Esophagus (tissue), 2 donors: ENCODE measurements around the gene LMTK3. TPM values are rescaled to one million over a fixed set of nuclear protein-coding genes. Genes with fewer than 3 reads are reported as not detected.

Experiments used
- H3K27ac ChIP-seq, 2 donors: one replicate each; pipeline ENCODE4 v1.5.1; 2013; ENCODE audit warnings: low read depth in 2 of 2, mild to moderate bottlenecking in 2 of 2, inconsistent platforms in 1 of 2, low read length in 1 of 2, moderate library complexity in 1 of 2
- H3K27me3 ChIP-seq, 2 donors: one replicate each; pipeline ENCODE4 v1.6.1; 2013; ENCODE audit warnings: low read length in 2 of 2, control low read depth in 1 of 2, mild to moderate bottlenecking in 1 of 2; ENCODE audit not compliant: insufficient read depth in 2 of 2, control insufficient read depth in 1 of 2
- H3K36me3 ChIP-seq, 2 donors: one replicate each; pipeline ENCODE4 v1.6.1; 2013; ENCODE audit warnings: low read length in 1 of 2; ENCODE audit not compliant: control insufficient read depth in 2 of 2, insufficient read depth in 2 of 2
- H3K4me1 ChIP-seq, 2 donors: one replicate each; pipeline ENCODE4 v1.6.1; 2013; ENCODE audit warnings: low read length in 1 of 2; ENCODE audit not compliant: control insufficient read depth in 2 of 2, insufficient read depth in 2 of 2
- H3K4me3 ChIP-seq, 2 donors: one replicate each; pipeline ENCODE4 v1.5.1; 2013; ENCODE audit warnings: low read length in 2 of 2, mild to moderate bottlenecking in 2 of 2, low read depth in 1 of 2, moderate library complexity in 1 of 2
- H3K9me3 ChIP-seq, 2 donors: one replicate each; pipeline ENCODE4 v1.6.1; 2013; ENCODE audit warnings: mild to moderate bottlenecking in 2 of 2, low read depth in 1 of 2, low read length in 1 of 2, moderate library complexity in 1 of 2; ENCODE audit not compliant: control insufficient read depth in 2 of 2, insufficient read depth in 1 of 2
- WGBS, 2 donors: extraction: QIAGEN DNeasy Blood & Tissue Kit; methylation state at CpG; one replicate each; pipeline ENCODE4 v1.1.7; 2013; 5-methylcytosine and 5-hydroxymethylcytosine counted together
- polyA plus RNA-seq, 2 donors: library from polyadenylated mRNA; stranded (reverse); fragments of 200-250 nt; gene quantifications; one replicate each; pipeline ENCODE4 v1.2.3, GENCODE V29; 2013
- donor health status: healthy with polysubstance abuse.
- donor health status: Bipolar disorder and iron deficiency.

Gene LMTK3
- 1 to 10 TPM; 2.9 to 7.5 TPM for polyA plus RNA-seq

GRCh38 chr19:48511800-48512503 is at the start of gene LMTK3:
TSS of gene LMTK3 (minus strand) at chr19:48511835. CDS start at chr19:48511576, 259 bp downstream.
- Histone ChIP-seq H3K27me3 (peaks cover 0 to 6% of the 10 kb centered on the region in 2 donors), H3K9me3 (no peaks in the 10 kb centered on the region), H3K27ac (no peak within 1 kb of the TSS), H3K36me3 (no peaks in the 10 kb centered on the region), H3K4me1 (peaks cover 0 to 6% of the 10 kb centered on the region in 2 donors), H3K4me3 (no peak within 1 kb of the TSS)
- WGBS, 2 donors = 7 to 9% methylated on average over 28 to 32 of the region's 32 CpGs

GRCh38 chr19:48561412-48561811 is 49.8 kb upstream of the LMTK3 start:
- Histone ChIP-seq H3K9me3 (no peaks in the 10 kb centered on the region), H3K27me3 (no peaks in the 10 kb centered on the region), H3K27ac (peak overlapping the region in 1 of 2 donors; percentile 24), H3K36me3 (peaks cover 0 to 2% of the 10 kb centered on the region in 2 donors), H3K4me1 (peaks cover 0 to 4% of the 10 kb centered on the region in 2 donors), H3K4me3 (no peak overlapping the region)
- WGBS, 2 donors = 67 to 72% methylated on average over 11 of the region's 11 CpGs

GRCh38 chr19:48560095-48560530 is 48.5 kb upstream of the LMTK3 start:
- WGBS, 2 donors = 82 to 83% methylated on average over 6 of the region's 6 CpGs
- Histone ChIP-seq H3K27ac (no peak overlapping the region), H3K36me3 (peaks cover 0 to 2% of the 10 kb centered on the region in 2 donors), H3K4me1 (peaks cover 0 to 6% of the 10 kb centered on the region in 2 donors), H3K4me3 (no peak overlapping the region), H3K27me3 (no peaks in the 10 kb centered on the region), H3K9me3 (no peaks in the 10 kb centered on the region)

GRCh38 chr19:48558018-48558684 is 46.5 kb upstream of the LMTK3 start:
- Histone ChIP-seq H3K9me3 (no peaks in the 10 kb centered on the region), H3K36me3 (peaks cover 0 to 2% of the 10 kb centered on the region in 2 donors), H3K4me3 (peak overlapping the region; percentile 9 to 42), H3K27ac (peak overlapping the region; percentile 88 to 89), H3K27me3 (no peaks in the 10 kb centered on the region), H3K4me1 (peaks cover 0 to 6% of the 10 kb centered on the region in 2 donors)
- WGBS, 2 donors = 10 to 13% methylated on average over 24 to 27 of the region's 27 CpGs

DNA sequence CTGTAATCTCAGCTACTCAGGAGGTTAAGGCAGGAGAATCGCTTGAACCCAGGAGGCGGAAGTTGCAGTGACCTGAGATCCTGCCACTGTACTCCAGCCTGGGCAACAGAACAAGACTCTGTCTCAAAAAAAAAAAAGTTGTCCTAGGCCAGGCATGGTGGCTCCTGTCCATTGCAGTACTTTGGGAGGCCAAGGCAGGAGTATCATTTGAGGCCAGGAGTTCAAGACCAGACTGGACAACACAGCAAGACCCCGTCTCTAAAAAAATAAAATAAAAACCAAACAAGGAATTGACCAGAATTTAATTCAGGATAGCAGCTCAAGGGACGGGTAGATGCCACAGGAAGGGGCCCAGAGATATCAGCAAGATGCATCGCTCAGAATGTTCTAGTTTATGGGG is 45.2 kb upstream of the LMTK3 start:
- no peaks in the 10 kb centered on the region for H3K9me3 ChIP-seq
- H3K4me1 ChIP-seq = peaks cover 0 to 6% of the 10 kb centered on the region in 2 donors
- no peaks in the 10 kb centered on the region for H3K27me3 ChIP-seq
- 86 to 91% methylated on average over 5 of the region's 5 CpGs for WGBS, 2 donors
- H3K27ac ChIP-seq = peak overlapping the region; percentile 80 to 93
- no peak overlapping the region for H3K4me3 ChIP-seq
- peaks cover 0 to 2% of the 10 kb centered on the region in 2 donors for H3K36me3 ChIP-seq

- 38 to 43% methylated on average over 11 of the region's 11 CpGs for WGBS, 2 donors
- peak overlapping the region; percentile 80 to 93 for H3K27ac ChIP-seq
Measured at GRCh38 chr19:48556163-48556562, 44.5 kb upstream of the LMTK3 start.

GRCh38 chr19:48554385-48555091 is 42.9 kb upstream of the LMTK3 start:
- Histone ChIP-seq H3K9me3 (no peaks in the 10 kb centered on the region), H3K27me3 (no peaks in the 10 kb centered on the region), H3K27ac (peak overlapping the region; percentile 63 to 87), H3K4me1 (peaks cover 2 to 10% of the 10 kb centered on the region in 2 donors), H3K4me3 (peak overlapping the region; percentile 39 to 71), H3K36me3 (no peaks in the 10 kb centered on the region)
- WGBS, 2 donors = 65 to 68% methylated on average over 14 to 16 of the region's 16 CpGs

More at GRCh38 chr19:48556163-48556562, 44.5 kb upstream of the LMTK3 start:
- Histone ChIP-seq H3K4me3 (no peak overlapping the region), H3K4me1 (peaks cover 2 to 10% of the 10 kb centered on the region in 2 donors), H3K36me3 (peaks cover 0 to 2% of the 10 kb centered on the region in 2 donors), H3K9me3 (no peaks in the 10 kb centered on the region), H3K27me3 (no peaks in the 10 kb centered on the region)

DNA sequence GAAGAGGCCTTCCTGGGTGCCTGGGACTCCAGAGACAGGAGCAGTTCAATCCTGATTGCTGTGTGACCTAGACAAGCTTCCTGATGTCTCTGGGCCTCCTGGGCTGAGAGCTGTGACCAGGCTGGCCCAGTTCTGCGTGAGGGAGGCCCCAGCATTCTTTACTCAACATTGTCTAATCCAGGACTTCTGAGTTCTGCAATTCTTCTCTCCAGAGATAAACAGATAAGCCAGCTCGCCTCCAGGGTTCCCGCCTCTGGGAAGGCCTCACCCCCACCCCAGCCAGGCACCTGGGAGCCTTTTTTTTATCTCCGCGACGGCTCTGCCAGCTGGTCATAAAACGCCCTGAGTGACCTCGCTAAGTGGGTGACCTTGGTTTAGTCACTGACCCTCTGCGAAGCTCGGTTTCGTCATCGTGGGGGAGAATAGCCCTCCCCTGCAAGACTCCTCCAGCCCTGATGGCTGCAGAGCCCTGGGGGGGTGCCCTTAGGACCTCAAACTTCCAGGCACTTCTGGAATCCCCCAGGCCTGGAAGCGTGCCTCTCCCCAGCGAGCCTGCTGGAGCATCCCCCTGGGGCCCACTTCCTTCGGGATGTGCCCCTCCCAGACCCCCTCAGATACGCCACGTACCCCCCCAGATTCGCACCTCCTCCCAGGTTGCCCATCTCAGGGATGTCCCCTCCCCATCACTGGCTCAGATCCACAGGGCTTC is 42.2 kb upstream of the LMTK3 start:
- Histone ChIP-seq H3K27me3 (no peaks in the 10 kb centered on the region), H3K9me3 (no peaks in the 10 kb centered on the region), H3K4me1 (peaks cover 2 to 10% of the 10 kb centered on the region in 2 donors), H3K27ac (peak overlapping the region; percentile 32 to 87), H3K36me3 (no peaks in the 10 kb centered on the region), H3K4me3 (peak overlapping the region; percentile 39 to 71)
- WGBS, 2 donors = 29 to 30% methylated on average over 16 to 18 of the region's 18 CpGs
